HPDE6-E6E7 (cell line): Measurements from ENCODE around the gene CSNK1G1.

Source experiments
- DNase-seq: peaks from one replicate; pipeline ENCODE4 v3.0.0; 2011; ENCODE audit warnings: missing footprints; ENCODE audit errors: extremely low spot score

The CSNK1G1 gene

GRCh38 chr15:64153480-64154367 is 202.2 kb downstream of the CSNK1G1 start:
- peak; percentile 95 for DNase-seq

DNA sequence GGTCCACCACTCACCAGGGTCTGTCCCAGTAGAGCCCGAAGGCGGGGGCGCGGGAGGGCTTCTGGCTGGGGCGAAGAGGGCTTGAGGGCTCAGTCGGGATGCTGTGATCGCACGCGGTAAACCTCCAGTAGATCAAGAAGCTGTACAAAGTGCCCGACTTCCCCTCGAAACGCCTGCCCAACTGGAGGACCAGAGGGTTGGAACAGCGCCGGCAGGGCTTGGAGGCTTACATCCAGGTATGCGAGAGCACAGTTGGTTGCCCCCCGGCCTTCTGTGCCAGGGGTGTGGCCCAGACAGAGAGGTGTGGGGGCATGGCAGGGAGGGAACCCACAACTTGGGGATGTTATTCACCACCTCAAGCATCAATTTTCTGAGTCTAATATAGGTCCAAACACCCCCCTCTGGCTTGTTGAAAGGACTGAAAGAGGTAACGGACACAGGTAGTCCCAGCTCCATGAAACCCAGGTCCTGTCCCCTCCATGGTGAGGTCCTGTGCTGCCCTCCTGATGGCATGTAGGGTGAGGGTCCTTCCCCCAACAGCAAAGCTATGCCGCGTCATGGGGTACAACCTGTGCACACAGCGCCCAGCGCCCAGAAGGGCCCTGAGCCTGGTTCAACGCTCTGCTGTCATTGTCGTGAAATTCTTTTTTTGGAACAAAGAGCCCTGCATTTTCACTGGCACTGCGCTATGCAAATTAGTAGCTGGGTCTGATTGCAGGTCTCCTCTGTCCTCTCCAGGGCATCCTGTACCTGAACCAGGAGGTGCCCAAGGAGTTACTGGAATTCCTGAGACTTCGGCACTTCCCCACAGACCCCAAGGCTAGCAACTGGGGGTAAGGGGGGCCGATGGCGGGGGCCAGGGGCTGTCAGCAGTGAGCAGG is 203.2 kb downstream of the CSNK1G1 start:
- DNase-seq = peak; percentile 16

DNA sequence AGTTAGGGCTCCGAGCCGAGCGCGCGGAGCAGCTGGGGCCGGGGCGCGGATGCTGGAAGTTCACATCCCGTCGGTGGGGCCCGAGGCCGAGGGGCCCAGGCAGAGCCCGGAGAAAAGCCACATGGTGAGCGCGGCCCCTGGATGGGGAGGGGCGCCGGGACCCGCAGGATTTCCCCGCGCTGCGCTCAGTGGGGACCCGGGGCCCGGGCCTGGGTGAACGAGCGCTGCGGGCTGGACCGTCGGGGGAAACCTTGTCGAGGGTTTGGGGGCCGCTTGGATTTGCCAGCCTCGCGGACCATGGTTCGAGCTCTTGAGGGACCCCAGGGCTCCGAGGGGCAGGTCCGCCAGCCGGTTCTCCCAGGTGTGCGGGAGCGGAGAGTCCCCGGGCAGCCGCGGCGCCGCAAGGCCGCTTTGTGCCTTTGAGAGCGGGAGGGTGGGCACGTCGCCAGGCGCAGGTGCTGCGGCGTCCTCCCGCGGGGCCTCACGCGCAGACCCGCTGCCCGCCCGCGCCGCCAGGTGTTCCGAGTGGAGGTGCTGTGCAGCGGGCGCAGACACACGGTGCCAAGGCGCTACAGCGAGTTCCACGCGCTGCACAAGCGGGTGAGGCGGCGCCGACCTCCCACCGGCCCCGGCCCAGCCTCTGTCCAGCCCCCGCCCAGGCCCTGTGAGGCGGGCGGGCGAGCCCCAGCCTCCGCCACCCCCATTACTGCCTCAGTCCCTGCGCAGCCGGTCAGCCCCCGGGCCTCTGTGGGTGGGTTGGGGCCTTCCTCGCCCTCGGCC is 204.1 kb downstream of the CSNK1G1 start, which contains the start of gene SNX22:
Gene SNX22, plus strand, starts transcription at position 5 of the 780 bp plus-strand sequence. Its CDS starts 45 bp downstream, at position 50.
- no peak for DNase-seq

DNA sequence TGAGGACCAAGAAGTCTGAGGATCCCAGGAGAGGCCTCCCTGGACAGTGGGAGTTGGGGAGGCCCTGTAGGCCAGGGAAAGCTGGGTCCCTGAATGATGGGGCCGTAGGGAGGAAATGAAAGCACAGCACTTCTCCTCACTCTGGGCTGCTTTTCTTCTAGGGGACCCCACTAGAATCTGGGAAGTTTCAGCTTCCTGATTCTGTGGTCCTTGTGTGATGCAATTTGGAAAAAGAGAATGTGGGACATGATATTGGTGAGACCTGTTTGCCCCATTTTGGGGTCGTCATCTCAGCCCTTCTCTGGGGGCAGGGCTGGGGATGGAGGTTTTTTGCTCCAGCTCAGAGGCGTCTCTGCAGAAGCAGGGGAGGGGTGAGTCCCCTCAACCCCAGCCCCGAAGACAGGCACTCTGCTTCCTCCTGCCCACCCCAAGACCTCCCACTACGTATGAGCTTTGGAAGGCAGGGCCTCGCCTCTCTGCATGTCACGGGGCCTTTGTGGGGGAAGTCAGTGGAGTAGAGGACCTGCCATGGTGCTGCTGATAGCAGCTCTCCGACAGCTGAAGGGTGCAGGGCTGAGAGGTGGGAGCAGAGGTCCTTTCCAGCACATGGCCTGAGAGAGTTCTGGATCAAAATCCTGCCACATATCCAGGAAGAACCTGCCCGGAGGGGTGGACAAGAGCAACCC is 205.9 kb downstream of the CSNK1G1 start:
- no peak for DNase-seq

DNA sequence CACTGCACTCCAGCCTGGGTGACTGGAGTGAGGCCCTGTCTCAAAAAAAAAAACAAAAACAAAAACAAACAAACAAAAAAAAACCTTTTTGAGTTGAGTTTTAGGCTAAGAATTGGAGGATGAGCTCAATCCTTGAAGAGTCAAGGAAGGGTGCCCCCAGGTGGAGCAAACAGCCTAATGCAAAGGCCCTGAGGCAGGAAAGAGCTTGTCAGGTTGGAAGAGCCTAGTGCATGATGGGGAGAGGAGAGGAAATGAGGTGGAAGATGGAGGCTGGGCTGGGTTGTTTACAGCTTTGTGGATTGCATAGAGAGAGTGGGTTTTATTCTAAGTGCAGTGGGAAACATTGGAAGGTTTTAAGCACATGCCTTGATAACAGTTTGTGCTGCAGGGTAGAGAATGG is 206.5 kb downstream of the CSNK1G1 start:
- no peak for DNase-seq

DNA sequence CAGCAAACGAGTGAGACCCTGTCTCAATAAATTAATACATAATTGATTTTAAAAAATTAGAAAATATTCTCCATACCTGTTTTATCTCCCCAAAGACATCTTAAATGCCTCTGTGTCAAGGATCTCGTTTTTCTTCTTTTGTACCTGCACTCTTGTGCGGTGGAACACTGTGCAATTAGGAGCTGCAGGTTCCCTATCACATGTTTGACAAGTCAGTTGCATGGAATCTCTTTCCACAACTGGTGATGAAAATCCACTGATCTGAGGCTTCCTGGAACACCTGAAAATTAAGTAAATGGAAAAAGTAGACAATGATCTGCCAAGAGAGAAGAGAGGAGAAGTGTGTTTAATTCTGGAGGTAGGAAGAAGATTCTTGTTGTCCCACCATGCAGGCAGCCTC is 207.4 kb downstream of the CSNK1G1 start:
- DNase-seq = no peak

DNA sequence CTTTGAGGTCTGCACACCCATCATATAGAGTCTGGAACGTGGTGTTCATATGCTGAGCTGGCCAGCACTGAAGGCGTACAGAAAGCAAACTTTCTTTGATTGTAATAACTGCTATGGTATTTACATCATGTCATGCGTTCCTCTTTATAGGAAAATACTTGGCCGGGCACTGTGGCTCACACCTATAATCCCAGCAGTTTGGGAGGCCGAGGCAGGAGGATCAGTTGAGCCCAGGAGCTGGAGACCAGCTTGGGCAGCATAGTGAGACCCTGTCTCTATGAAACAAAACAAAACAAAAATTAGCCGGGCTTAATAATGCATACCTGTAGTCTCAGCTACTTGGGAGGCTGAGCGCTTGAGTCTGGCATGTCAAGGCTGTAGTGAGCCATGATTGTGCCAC is 207.8 kb downstream of the CSNK1G1 start:
- no peak for DNase-seq

DNA sequence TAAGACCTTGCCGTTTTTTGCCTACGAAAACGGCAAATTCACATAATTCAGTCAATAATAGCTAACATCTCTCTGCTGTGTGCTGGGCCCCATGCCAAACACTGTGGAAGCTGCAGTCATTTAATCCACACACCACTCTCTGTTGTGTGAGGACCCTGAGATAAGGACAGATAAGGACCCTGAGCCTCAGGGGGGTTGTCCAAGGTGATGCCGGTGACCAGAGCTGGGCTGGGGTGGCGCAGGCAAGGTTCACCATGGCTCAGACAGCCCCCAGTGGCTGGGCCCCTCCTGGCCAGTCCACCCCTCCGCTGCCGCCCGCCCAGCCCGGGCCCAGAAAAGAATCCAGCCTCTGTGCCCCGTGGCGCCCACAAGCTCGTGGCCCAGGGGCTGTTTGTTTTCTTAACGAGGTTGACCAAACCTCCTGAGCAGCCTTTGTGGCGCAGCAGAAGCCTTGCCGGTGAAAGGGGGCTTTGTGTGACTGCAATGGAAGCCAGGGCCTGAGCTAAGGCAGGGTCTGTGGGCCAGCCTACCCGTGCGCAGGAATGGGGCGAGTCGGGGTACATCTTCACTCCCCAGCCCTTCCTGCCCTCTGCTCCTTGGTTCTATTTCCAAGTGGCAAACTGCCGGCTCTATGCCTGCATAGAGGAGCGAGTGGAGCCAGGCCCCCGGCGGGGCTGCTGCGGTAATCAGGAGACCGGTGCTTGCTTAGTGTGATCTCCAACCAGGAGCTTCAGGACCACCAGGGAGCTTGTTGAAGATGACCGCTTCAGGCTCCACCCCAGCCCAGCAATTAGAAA is 208.9 kb downstream of the CSNK1G1 start:
- no peak for DNase-seq

- DNase-seq = no peak
Measured at GRCh38 chr15:64146520-64146884, 209.5 kb downstream of the CSNK1G1 start.

DNA sequence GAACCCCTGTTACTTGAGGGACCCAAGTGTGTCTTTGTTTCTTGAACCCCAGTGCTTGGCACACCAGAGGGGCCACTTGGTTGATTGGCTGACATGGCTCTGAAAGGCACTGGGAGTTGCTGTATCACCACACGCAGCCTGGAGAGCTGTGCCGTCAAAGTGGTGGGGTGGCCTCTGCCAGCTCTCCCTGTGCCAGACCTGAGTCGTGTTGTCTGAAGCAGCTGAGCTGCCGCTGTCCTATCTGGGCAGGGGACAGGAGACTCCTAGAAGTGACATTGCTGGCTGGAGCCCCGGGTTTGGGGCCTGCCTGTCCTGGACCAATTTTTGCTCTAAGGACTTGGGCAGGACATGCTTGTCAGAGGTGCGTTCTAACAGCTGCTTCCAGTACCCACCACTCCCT is 209.9 kb downstream of the CSNK1G1 start:
- DNase-seq = no peak

DNA sequence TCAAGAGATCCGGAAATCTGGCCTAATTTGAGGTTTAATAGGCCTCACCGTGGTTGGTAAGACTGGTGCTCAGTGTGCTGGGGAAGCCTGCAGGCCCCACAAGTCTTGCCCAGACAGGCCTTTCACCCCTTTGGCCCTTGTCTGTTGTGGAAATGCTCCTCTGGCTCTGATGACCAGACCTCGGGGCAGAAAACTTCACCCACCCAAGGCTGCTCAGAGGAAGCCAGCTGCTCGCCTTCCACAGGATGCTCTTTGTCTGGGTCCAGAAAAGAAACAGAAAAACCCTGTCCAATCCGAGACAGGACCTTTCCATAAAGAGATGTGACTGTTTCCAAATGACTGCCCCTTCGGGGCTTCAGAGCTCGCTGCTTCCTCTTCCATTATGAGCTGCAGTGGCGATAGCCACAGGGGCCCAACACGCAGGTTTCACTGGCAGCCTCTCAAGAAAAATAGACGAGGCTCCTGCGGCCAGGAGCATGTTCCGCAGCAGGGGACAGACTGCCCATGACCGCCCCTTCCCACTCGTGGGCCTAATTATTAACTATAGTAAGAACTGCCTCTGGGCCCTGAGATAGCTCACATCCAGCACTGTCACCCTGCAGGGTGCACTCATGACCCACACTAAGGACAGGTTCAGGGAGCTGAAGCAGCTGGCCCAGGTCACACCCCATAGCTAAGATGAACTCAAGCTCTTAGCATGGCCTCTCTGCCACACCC is 211.2 kb downstream of the CSNK1G1 start:
- DNase-seq = no peak

DNA sequence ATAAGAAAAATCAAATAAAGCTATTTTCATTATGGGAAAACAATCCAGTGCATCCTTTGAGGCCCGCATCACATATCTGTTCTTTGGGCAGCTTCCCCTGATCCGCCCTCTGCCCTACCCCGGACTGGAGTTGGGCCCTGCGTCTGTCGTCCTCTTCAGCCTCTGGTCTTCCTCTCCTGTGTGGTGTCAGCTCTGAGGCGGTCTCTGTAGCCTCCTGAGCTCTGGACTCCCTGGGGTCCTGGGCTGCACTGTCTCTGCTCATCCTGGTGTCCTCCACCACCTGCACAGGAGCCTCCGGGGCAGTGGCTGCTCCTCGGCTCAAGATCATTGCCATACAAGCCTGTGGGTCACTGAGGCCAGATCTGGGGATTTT is 211.8 kb downstream of the CSNK1G1 start:
- no peak for DNase-seq

- DNase-seq = no peak
Measured at GRCh38 chr15:64143276-64143675, 212.7 kb downstream of the CSNK1G1 start.

DNA sequence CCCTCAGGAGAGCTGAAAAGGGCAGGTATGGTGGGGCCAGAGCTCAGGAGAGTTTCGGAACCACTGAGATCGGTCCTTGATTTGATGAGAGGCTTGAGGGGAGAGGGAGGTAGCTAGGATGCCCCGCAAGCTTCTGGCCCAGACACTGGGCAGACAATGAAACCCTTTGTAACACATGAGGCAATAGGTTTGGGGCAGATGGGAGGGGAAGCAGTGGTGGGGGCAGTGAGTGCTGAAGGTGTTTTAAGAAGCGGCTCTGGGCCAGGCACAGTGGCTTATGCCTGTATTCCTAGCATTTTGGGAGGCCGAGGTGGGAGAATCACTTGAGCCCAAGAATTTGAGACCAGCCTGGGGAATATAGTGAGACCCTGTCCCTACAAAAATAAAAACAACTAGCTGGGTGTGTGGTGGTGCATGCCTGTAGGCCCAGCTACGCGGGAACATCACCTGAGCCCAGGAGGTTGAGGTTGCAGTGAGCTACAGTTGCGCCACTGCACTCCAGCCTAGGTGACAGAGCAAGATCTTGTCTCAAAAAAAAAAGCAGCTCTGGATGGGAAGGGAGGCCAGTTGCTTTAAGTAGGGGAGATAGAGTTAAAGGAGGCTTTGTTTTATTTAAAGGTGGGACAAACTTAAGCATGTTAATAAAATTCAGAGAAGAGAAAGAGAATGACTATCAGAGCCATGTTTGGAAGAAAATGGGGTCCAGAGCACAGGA is 214.0 kb downstream of the CSNK1G1 start:
- no peak for DNase-seq

DNA sequence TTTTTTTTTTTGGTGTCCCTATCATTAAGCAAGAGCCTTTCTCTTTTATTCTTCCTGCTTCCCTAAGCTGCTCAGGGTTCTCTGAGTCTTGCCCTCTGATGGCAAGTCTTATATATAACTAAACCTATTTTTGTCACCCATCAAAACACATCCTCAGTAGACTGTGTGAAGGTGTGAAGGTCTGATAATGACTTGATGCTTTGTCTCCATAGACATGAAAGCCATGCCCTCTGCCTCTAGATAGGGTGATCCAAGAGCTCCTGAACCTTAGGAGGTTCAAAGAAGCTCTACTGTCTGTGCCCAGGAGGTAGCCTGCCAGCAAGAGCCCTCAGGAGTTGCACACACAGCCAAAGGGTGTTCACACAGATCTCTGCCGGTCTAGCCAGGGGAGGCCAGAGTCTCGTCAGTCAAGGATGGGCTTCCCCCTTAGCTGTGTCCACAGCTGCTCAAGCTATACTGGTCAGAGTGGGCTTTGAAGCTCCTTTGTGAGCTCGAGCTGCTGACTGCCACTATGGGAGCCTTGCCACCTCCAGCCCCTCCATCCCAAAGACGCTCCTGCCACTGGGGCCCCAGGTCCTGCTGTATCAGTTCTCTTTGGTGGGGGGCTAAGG is 217.5 kb downstream of the CSNK1G1 start:
- DNase-seq = no peak

- DNase-seq = no peak
Measured at GRCh38 chr15:64137226-64137833, 218.6 kb downstream of the CSNK1G1 start.

- DNase-seq = no peak
Measured at GRCh38 chr15:64136347-64136746, 219.6 kb downstream of the CSNK1G1 start.

GRCh38 chr15:64134345-64134829 is 221.6 kb downstream of the CSNK1G1 start:
- DNase-seq = no peak
